ENCODE measurements around the gene MXI1. TPM values are rescaled to one million over a fixed set of nuclear protein-coding genes. Genes with fewer than 3 reads are reported as not detected.

Gene MXI1
- total RNA-seq, 1 donor from 2014 or later: 48.1 TPM

DNA sequence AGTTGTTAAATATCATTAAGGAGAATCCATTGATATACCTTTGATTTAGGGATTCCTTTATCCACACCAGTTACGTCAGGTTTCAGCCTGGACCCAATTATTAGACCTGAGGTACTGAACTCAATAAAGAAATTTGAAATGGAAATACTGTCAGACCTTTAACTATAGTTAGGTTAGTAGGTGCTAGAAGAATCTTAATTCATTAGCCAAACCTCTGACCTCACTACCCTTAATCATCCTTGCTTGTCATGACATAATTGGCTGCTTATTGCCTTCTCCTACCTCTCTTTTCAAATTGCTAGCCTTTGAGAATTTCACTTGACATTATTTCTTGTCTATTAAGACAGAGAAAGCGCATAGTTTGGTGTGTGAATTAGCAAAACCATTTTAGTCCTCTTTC lies 70.2 kb downstream of the MXI1 start:
- H3K9me3 Mint-ChIP-seq (ENCODE audit: unreplicated experiment): no peaks in the 10 kb centered on the region
- no peaks in the 10 kb centered on the region for H3K27me3 Mint-ChIP-seq (ENCODE audit: unreplicated experiment)
- DNase-seq: no peak
- no peak for TF ChIP-seq CTCF (IDR thresholded peaks at IDR 0.05; ENCODE audit: partially characterized antibody, unreplicated experiment)
- H3K36me3 Mint-ChIP-seq (ENCODE audit: unreplicated experiment): no peaks in the 10 kb centered on the region
- H3K27ac Mint-ChIP-seq (ENCODE audit: unreplicated experiment): no peak overlapping the region
- peaks cover 30% of the 10 kb centered on the region for H3K4me1 Mint-ChIP-seq (ENCODE audit: low read depth, unreplicated experiment)
- H3K4me3 Mint-ChIP-seq (ENCODE audit: unreplicated experiment): no peak overlapping the region

DNA sequence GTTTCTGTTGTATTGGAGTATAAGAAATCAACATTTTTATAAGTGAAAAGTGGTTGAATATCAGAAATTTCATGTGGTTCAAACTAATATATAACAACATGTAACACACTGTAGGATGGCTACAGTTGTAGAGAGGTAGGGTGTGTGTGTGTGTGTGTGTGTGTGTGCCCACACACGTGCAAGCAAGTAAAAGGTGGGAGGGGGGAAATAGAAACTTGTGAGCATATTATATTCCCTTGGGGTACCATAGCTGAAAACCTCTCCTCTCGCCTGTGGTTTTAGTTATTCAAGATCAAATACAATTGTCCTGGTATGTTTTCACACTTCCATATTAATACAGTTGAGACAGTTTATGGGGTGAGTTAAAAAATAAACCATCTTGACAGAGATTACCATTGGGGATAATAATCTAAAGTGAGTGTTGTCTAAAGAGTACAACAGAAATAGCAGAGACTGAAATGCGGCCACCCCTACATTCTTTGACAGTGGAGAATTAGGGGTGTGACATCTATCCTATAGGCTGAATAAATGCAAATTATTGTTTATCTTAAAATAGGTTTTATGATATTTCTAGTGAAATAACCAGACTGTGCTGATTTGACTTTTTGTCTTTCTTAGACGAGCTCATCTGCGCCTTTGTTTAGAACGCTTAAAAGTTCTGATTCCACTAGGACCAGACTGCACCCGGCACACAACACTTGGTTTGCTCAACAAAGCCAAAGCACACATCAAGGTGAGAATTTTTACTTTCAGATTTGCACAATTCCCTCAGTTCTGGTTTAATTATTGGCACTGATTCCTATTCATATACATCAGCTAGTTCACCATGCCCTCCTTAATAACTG lies 71.4 kb downstream of the MXI1 start:
- H3K27ac Mint-ChIP-seq (ENCODE audit: unreplicated experiment): no peak overlapping the region
- H3K4me3 Mint-ChIP-seq (ENCODE audit: unreplicated experiment): no peak overlapping the region
- H3K4me1 Mint-ChIP-seq (ENCODE audit: low read depth, unreplicated experiment): peaks cover 24% of the 10 kb centered on the region
- no peaks in the 10 kb centered on the region for H3K9me3 Mint-ChIP-seq (ENCODE audit: unreplicated experiment)
- no peak for DNase-seq
- no peak for TF ChIP-seq CTCF (IDR thresholded peaks at IDR 0.05; ENCODE audit: partially characterized antibody, unreplicated experiment)
- no peaks in the 10 kb centered on the region for H3K27me3 Mint-ChIP-seq (ENCODE audit: unreplicated experiment)
- H3K36me3 Mint-ChIP-seq (ENCODE audit: unreplicated experiment): no peaks in the 10 kb centered on the region

DNA sequence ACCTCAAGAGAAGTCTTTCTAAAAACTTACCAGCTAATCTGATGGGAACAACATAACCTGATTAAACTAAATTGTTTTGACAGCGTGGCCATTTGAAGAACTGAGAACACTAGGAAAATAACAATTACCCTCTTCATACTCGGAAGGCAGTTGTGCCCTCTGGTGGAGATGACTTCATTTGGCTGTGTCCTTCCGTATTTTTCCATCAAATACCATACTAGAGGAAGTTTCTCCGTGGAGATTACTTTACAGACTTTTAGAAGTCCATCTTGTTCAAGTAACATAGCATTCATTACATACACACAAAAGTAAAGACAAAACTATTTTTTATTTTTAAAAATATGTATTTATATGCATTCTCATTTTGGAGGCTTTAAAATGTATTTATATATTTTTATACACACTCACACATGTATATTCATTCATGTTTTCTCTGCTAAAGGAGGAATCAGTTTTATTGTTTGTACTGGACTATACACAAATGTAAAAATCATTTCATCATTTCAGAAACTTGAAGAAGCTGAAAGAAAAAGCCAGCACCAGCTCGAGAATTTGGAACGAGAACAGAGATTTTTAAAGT lies 72.1 kb downstream of the MXI1 start:
- peak; percentile 64 for TF ChIP-seq CTCF (IDR thresholded peaks at IDR 0.05; ENCODE audit: partially characterized antibody, unreplicated experiment)
- H3K27ac Mint-ChIP-seq (ENCODE audit: unreplicated experiment): no peak overlapping the region
- peaks cover 18% of the 10 kb centered on the region for H3K4me1 Mint-ChIP-seq (ENCODE audit: low read depth, unreplicated experiment)
- DNase-seq: peak; percentile 27
- H3K36me3 Mint-ChIP-seq (ENCODE audit: unreplicated experiment): no peaks in the 10 kb centered on the region
- H3K27me3 Mint-ChIP-seq (ENCODE audit: unreplicated experiment): no peaks in the 10 kb centered on the region
- no peaks in the 10 kb centered on the region for H3K9me3 Mint-ChIP-seq (ENCODE audit: unreplicated experiment)
- H3K4me3 Mint-ChIP-seq (ENCODE audit: unreplicated experiment): no peak overlapping the region

- Mint-ChIP-seq H3K27ac (ENCODE audit: unreplicated experiment) (no peak overlapping the region), H3K36me3 (ENCODE audit: unreplicated experiment) (no peaks in the 10 kb centered on the region), H3K4me1 (ENCODE audit: low read depth, unreplicated experiment) (peaks cover 17% of the 10 kb centered on the region), H3K27me3 (ENCODE audit: unreplicated experiment) (no peaks in the 10 kb centered on the region), H3K9me3 (ENCODE audit: unreplicated experiment) (no peaks in the 10 kb centered on the region), H3K4me3 (ENCODE audit: unreplicated experiment) (no peak overlapping the region)
- TF ChIP-seq CTCF (IDR thresholded peaks at IDR 0.05; ENCODE audit: partially characterized antibody, unreplicated experiment): no peak
- no peak for DNase-seq
Measured at GRCh38 chr10:110284262-110284661, 76.9 kb downstream of the MXI1 start.

DNA sequence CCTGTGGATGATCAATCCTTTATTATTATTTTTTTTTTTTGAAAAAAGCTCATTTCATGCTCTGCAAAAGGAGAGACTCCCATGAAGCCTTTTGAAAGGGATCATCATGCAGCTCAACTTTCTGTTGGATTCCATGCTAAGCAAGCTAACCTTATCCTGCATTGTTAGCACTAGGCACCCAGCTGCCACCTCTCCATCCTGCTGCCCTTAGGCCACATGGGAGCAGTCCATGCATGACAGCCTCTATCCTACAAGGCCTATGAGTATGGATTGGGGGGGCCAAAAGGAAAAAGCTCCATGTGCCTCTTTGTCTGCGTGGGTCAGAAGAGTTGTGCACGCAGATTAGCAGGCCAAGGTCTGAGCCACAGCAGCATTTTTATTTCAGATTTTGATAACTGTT lies 78.1 kb downstream of the MXI1 start:
- DNase-seq: peak; percentile 47
- peaks cover 17% of the 10 kb centered on the region for H3K4me1 Mint-ChIP-seq (ENCODE audit: low read depth, unreplicated experiment)
- peak overlapping the region; percentile 96 for H3K27ac Mint-ChIP-seq (ENCODE audit: unreplicated experiment)
- TF ChIP-seq CTCF (IDR thresholded peaks at IDR 0.05; ENCODE audit: partially characterized antibody, unreplicated experiment): no peak
- no peaks in the 10 kb centered on the region for H3K36me3 Mint-ChIP-seq (ENCODE audit: unreplicated experiment)
- no peaks in the 10 kb centered on the region for H3K9me3 Mint-ChIP-seq (ENCODE audit: unreplicated experiment)
- no peaks in the 10 kb centered on the region for H3K27me3 Mint-ChIP-seq (ENCODE audit: unreplicated experiment)
- no peak overlapping the region for H3K4me3 Mint-ChIP-seq (ENCODE audit: unreplicated experiment)

Data from glutamatergic neuron (in vitro differentiated cells).